Stimulated activated naive CD8-positive, alpha-beta T cell treated with anti-CD3 and anti-CD28 coated beads, Interleukin-15, Interleukin-2, amounts not matched to agents 100 ng/mL and 50 ng/mL, for 24 hours (primary cell): Measurements from ENCODE around the gene PACSIN2.

Source experiments
- H3K27ac Mint-ChIP-seq: one replicate; pipeline ENCODE4 v1.8.0; 2021; ENCODE audit warnings: mild to moderate bottlenecking, mixed read lengths
- H3K27me3 Mint-ChIP-seq: one replicate; pipeline ENCODE4 v1.8.0; 2021; ENCODE audit warnings: mixed read lengths
- H3K36me3 Mint-ChIP-seq: one replicate; pipeline ENCODE4 v1.8.0; 2021; ENCODE audit warnings: low read depth, mixed read lengths
- H3K4me1 Mint-ChIP-seq: one replicate; pipeline ENCODE4 v1.8.0; 2021; ENCODE audit warnings: low read depth, mixed read lengths
- H3K4me3 Mint-ChIP-seq: one replicate; pipeline ENCODE4 v1.8.0; 2021; ENCODE audit warnings: mild to moderate bottlenecking, mixed read lengths
- H3K9me3 Mint-ChIP-seq: one replicate; pipeline ENCODE4 v1.8.0; 2021; ENCODE audit warnings: mixed read lengths

PACSIN2 gene

GRCh38 chr22:42913874-42914510 lies 101.0 kb downstream of the PACSIN2 start:
- Mint-ChIP-seq H3K4me3 (no peak overlapping the region), H3K36me3 (no peaks in the 10 kb centered on the region), H3K27me3 (no peaks in the 10 kb centered on the region), H3K4me1 (peaks cover 18% of the 10 kb centered on the region), H3K9me3 (no peaks in the 10 kb centered on the region), H3K27ac (no peak overlapping the region)

- H3K4me1 Mint-ChIP-seq: peaks cover 5% of the 10 kb centered on the region
Observed at GRCh38 chr22:42912059-42912458, 102.9 kb downstream of the PACSIN2 start.

GRCh38 chr22:42910221-42910942 lies 104.6 kb downstream of the PACSIN2 start:
- Mint-ChIP-seq H3K27ac (no peak overlapping the region), H3K4me3 (no peak overlapping the region), H3K9me3 (no peaks in the 10 kb centered on the region), H3K36me3 (peaks cover 4% of the 10 kb centered on the region), H3K27me3 (no peaks in the 10 kb centered on the region), H3K4me1 (peaks cover 5% of the 10 kb centered on the region)

More at GRCh38 chr22:42912059-42912458, 102.9 kb downstream of the PACSIN2 start:
- no peaks in the 10 kb centered on the region for H3K36me3 Mint-ChIP-seq
- H3K27me3 Mint-ChIP-seq: no peaks in the 10 kb centered on the region
- H3K9me3 Mint-ChIP-seq: no peaks in the 10 kb centered on the region
- H3K4me3 Mint-ChIP-seq: no peak overlapping the region
- H3K27ac Mint-ChIP-seq: no peak overlapping the region

- Mint-ChIP-seq H3K4me1 (peaks cover 5% of the 10 kb centered on the region), H3K36me3 (peaks cover 4% of the 10 kb centered on the region), H3K9me3 (no peaks in the 10 kb centered on the region), H3K27me3 (no peaks in the 10 kb centered on the region), H3K4me3 (no peak overlapping the region), H3K27ac (no peak overlapping the region)
Observed at GRCh38 chr22:42909363-42910058, 105.4 kb downstream of the PACSIN2 start.

- no peak overlapping the region for H3K27ac Mint-ChIP-seq
- no peaks in the 10 kb centered on the region for H3K9me3 Mint-ChIP-seq
- H3K36me3 Mint-ChIP-seq: peaks cover 4% of the 10 kb centered on the region
- no peak overlapping the region for H3K4me3 Mint-ChIP-seq
- H3K4me1 Mint-ChIP-seq: peaks cover 5% of the 10 kb centered on the region
- no peaks in the 10 kb centered on the region for H3K27me3 Mint-ChIP-seq
Observed at GRCh38 chr22:42908374-42908746, 106.6 kb downstream of the PACSIN2 start.

GRCh38 chr22:42907404-42908373 lies 107.3 kb downstream of the PACSIN2 start:
- Mint-ChIP-seq H3K9me3 (no peaks in the 10 kb centered on the region), H3K27me3 (no peaks in the 10 kb centered on the region), H3K27ac (no peak overlapping the region), H3K4me3 (no peak overlapping the region), H3K4me1 (peaks cover 5% of the 10 kb centered on the region), H3K36me3 (peaks cover 4% of the 10 kb centered on the region)

- no peak overlapping the region for H3K27ac Mint-ChIP-seq
- H3K36me3 Mint-ChIP-seq: peaks cover 4% of the 10 kb centered on the region
- H3K27me3 Mint-ChIP-seq: no peaks in the 10 kb centered on the region
- H3K9me3 Mint-ChIP-seq: no peaks in the 10 kb centered on the region
- peaks cover 2% of the 10 kb centered on the region for H3K4me1 Mint-ChIP-seq
- H3K4me3 Mint-ChIP-seq: no peak overlapping the region
Observed at GRCh38 chr22:42906605-42907348, 108.2 kb downstream of the PACSIN2 start.

- H3K4me1 Mint-ChIP-seq: no peaks in the 10 kb centered on the region
- H3K36me3 Mint-ChIP-seq: peaks cover 4% of the 10 kb centered on the region
- H3K27ac Mint-ChIP-seq: no peak overlapping the region
- H3K9me3 Mint-ChIP-seq: no peaks in the 10 kb centered on the region
- no peaks in the 10 kb centered on the region for H3K27me3 Mint-ChIP-seq
- no peak overlapping the region for H3K4me3 Mint-ChIP-seq
Observed at GRCh38 chr22:42905702-42906183, 109.2 kb downstream of the PACSIN2 start.

GRCh38 chr22:42905217-42905616 lies 109.7 kb downstream of the PACSIN2 start:
- H3K4me3 Mint-ChIP-seq: no peak overlapping the region

GRCh38 chr22:42904050-42904449 lies 110.9 kb downstream of the PACSIN2 start:
- no peaks in the 10 kb centered on the region for H3K9me3 Mint-ChIP-seq

More at GRCh38 chr22:42905217-42905616, 109.7 kb downstream of the PACSIN2 start:
- Mint-ChIP-seq H3K27ac (no peak overlapping the region), H3K36me3 (peaks cover 4% of the 10 kb centered on the region), H3K27me3 (no peaks in the 10 kb centered on the region), H3K4me1 (no peaks in the 10 kb centered on the region), H3K9me3 (no peaks in the 10 kb centered on the region)

GRCh38 chr22:42902875-42903510 lies 112.0 kb downstream of the PACSIN2 start:
- H3K4me1 Mint-ChIP-seq: no peaks in the 10 kb centered on the region
- H3K4me3 Mint-ChIP-seq: no peak overlapping the region
- no peak overlapping the region for H3K27ac Mint-ChIP-seq
- H3K36me3 Mint-ChIP-seq: peaks cover 4% of the 10 kb centered on the region
- H3K9me3 Mint-ChIP-seq: no peaks in the 10 kb centered on the region
- no peaks in the 10 kb centered on the region for H3K27me3 Mint-ChIP-seq

More at GRCh38 chr22:42904050-42904449, 110.9 kb downstream of the PACSIN2 start:
- H3K27ac Mint-ChIP-seq: no peak overlapping the region
- H3K4me1 Mint-ChIP-seq: no peaks in the 10 kb centered on the region
- no peak overlapping the region for H3K4me3 Mint-ChIP-seq
- H3K27me3 Mint-ChIP-seq: no peaks in the 10 kb centered on the region
- peaks cover 4% of the 10 kb centered on the region for H3K36me3 Mint-ChIP-seq

- Mint-ChIP-seq H3K4me3 (no peak overlapping the region), H3K27ac (no peak overlapping the region), H3K27me3 (no peaks in the 10 kb centered on the region), H3K9me3 (no peaks in the 10 kb centered on the region), H3K36me3 (peaks cover 4% of the 10 kb centered on the region), H3K4me1 (peaks cover 5% of the 10 kb centered on the region)
Observed at GRCh38 chr22:42901790-42902508, 113.0 kb downstream of the PACSIN2 start.

- no peaks in the 10 kb centered on the region for H3K36me3 Mint-ChIP-seq
- H3K27ac Mint-ChIP-seq: no peak overlapping the region
- no peaks in the 10 kb centered on the region for H3K27me3 Mint-ChIP-seq
- H3K9me3 Mint-ChIP-seq: no peaks in the 10 kb centered on the region
- no peak overlapping the region for H3K4me3 Mint-ChIP-seq
- H3K4me1 Mint-ChIP-seq: peaks cover 36% of the 10 kb centered on the region
Observed at GRCh38 chr22:42897960-42898359, 117.0 kb downstream of the PACSIN2 start.
